GM21381 (cell line): ENCODE data around the gene LRRC63.
A peak's percentile ranks its signal among the peaks of the same experiment; 100 is the strongest.
"Not testable (repeated sequence)": the region's sequence is repeated elsewhere in the genome, so short reads cannot be mapped to it uniquely, and the experiment has no call there.

ENCODE experiments used
- ATAC-seq: cut with Tn5 transposase; IDR thresholded peaks from one replicate; pipeline ENCODE4 v1.9.1; 2021; ENCODE audit warnings: mild to moderate bottlenecking, moderate library complexity; ENCODE audit not compliant: unreplicated experiment

The LRRC63 gene, protein sequence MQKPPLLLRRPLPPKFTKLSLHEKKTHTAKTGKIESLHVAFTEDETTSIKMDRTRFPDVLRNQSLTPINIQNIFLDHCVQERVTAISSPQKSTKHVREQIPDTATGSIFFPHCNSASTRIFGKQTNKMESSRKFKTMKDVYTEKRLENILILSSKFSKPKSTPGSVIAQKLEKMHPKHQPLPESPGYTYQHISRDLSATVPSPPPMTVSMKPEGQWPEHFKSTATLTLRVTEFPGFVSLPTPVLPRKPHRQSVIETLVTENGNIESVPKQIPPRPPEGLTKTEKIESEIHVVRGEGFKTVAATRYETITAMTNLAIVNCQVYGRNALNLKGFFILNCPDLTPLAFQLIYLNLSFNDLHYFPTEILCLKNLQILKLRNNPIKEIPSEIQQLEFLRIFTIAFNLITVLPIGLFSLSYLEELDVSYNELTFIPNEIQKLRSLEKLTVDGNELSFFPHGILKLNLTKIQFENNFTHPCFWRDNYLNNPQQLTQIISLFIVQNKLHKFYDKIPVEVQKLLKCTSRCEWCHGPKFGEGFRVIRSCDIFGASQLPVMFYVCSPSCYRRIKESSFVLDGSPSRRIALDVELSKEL

DNA sequence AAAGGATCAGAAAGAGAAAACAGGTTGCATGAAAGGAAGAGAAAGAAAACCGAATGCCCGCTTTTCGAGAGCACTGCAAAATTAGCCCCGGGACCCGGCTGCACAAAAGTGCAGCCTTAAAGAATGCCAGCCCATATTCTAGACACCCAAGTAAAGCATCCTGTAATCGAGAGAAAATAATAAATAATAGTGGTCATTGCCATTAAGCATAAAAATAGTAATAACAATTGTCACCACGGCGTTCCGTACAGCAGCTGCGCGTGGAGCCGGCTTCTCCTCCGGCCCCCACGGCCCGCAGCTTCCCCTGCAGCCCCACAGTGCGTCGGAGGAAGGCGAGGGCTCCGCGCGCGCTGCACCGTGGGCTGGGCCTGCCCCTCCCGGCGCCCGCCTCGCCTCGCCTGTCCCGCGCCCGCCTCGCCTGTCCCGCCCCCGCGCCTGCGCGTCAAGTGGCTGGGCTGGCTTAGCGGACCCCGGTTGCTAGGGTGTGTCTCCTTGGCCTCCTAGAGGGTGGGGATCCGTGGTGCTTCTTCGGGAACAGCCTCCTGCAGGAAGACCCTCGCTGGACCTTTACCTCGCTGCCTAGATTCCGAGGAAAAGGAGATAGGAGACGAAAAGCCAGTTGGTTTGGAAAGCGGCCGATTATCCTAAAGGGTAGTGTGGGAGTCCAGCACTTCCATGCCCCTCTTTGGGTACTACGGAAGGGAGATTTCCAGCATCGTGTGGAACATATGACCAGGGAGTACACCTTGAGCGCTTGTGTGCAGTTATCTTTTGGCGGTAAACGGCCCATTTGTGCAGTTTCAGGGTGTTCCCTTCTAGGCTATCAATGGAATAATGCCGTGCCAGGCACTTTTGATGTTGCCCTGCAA is at the start of gene LRRC63:
Gene LRRC63 (plus strand): TSS at position 446 of the 869 bp plus-strand sequence. CDS start 1,107 bp downstream, outside the sequence.
- ATAC-seq: peak; percentile 94

GRCh38 chr13:46162741-46163140 is 49.0 kb upstream of the LRRC63 start:
- not testable (repeated sequence) for ATAC-seq

DNA sequence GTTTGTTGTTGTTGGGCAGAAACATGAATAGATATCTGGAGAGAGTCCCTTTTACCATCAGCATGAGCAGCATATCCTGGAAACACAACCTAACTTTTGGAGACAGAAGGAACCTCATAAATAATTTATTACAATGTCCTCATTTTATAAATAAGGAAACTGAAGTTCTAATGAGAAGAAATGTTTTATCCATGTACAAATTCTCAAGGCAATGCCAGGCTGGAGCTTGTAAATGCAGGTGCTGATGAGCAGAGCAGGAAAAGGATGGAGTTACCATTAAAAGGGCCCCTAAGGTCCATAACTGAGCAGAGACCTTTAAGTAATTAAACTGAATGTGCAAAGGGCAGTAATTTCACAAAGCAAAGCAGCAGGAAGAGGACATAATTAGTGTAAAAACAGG is 47.1 kb upstream of the LRRC63 start:
- no peak for ATAC-seq

DNA sequence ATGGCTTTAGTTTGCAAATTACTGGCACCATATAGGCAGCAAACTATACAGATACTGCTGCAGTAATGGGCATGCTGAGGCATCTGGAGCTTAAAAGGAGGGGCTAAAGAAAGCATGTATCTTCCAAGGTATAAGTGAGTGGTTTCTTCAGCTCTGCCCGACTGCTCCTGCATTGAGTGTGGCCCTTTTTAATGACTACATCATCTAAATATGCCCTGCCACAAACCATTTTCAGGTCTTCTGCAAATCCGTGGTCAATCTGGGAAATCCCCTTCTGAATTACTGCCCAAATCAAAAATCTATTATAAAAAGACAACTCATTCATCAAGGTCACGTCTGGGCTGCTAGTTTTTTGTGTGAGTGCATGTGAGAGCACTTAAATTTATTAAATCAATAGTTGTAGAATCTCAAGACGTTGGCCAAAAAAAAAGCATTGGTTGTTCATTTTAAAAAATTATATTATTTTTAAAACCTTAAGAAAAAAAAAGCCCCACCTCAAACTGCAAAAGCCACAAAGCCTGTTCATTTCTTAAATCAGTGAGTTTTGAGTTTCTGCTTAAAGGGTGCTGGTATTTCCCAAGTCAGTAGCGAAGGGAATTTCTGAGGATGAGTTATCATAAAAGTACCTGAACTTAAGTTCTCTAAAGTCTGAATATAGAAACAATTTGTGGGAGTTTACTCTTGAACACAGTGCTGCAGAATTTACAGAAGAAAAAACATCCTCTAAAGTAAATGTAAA is 46.1 kb upstream of the LRRC63 start:
- ATAC-seq: peak; percentile 35

- ATAC-seq: no peak
These were observed 45.5 kb upstream of the LRRC63 start for GRCh38 chr13:46166224-46166584.

- ATAC-seq: no peak
These were observed 44.6 kb upstream of the LRRC63 start for GRCh38 chr13:46166947-46167610.

DNA sequence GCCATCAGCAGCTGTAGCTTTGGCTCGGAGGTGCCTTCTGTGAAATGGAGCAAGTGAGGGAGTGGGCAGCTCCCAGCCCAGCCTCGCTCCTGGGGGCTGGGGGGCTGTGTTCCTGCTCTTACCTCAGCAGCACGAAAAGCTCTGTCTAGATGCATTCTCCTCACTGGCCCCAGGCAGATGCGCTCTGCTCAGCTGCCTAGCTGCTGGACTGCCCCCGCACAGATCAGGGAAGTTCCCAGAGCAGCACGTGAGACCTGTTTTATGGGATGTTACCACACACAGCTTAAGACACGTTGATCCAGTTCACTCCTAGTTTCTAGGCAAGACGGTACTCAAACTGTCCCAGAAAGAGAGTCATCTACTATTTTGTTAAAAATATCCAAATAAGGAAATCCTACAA is 43.4 kb upstream of the LRRC63 start:
- ATAC-seq: peak; percentile 31

DNA sequence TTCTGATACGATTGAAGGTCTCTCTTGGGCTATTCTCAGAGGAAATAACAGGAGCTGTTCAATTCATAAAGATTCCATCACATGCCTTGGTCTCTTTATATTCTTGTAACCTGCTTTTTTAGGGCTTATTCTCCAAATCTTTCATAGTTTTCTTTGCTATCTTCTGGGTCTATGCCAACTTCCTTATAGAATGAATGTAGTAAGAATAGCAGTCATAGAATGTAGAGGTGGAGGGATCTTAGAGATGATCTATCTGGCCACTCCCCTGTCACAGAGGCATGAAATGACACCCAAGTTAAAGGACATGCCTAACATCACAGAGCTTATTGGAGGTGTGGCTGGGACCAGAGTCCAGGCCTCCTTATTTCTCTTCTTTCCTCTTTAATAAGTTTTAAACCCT is 42.9 kb upstream of the LRRC63 start:
- no peak for ATAC-seq

- no peak for ATAC-seq
These were observed 42.0 kb upstream of the LRRC63 start for GRCh38 chr13:46169758-46170157.

GRCh38 chr13:46170268-46170667 is 41.5 kb upstream of the LRRC63 start:
- ATAC-seq: no peak

DNA sequence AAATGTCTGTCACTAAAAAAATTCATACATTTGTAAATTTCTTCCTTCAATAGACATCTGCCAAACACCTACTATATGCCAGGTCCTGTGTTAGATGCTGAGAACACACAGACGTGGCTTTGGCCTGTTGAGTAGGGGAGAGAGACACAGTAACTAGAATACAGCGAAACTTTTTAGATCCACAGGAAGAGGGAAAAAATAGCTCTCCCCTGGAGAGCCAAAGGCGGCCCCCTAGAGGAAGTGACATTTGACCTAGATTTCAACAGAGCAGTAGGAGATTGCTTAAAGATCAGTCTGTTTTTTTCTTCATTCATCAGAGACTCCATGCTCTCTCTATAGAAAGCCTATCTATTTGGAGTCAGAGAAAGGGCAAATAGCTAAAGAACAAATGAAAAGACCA is 41.0 kb upstream of the LRRC63 start:
- no peak for ATAC-seq

DNA sequence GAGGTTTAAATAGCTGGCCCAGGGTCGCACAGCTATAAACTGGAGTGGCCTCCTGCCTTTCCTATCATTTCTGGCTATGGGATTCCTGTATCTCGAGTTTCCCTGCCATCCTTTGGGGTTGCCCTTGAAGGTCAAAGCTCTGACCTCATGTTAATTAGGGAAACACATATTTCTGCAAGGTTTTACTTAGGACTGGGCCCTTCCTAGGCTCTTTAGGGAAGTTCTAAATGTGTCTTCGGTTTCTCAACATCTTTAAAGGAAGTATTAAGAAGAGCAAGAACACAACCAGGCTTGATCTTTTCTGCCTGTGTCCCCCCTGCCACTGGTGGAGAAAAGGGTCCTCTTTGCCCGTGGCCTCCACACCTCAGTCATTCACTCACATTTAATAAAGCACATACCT is 40.5 kb upstream of the LRRC63 start:
- ATAC-seq: no peak

- no peak for ATAC-seq
These were observed 40.0 kb upstream of the LRRC63 start for GRCh38 chr13:46171739-46172138.

DNA sequence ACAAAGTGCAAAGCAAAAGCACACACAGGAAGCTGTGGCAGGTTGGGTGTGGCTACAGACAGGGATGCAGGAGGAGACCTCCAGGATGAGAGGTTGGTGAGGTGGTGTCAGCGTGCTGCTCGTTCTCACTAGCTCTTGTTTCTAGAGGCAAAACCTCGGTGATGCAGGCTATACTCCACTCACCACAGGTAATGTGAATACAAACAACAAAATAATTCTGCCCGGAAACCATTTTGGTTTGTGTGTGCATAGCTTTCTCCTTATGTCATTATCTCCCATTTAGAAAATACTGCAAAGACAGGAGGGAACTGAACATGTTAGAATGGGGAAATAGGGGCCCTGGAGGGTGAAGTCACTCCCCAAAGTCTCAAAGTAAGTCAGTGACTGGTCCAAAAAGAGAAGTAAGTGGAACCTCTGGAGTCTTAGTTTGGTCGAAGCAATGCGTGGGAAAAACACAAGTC is 39.2 kb upstream of the LRRC63 start:
- no peak for ATAC-seq

DNA sequence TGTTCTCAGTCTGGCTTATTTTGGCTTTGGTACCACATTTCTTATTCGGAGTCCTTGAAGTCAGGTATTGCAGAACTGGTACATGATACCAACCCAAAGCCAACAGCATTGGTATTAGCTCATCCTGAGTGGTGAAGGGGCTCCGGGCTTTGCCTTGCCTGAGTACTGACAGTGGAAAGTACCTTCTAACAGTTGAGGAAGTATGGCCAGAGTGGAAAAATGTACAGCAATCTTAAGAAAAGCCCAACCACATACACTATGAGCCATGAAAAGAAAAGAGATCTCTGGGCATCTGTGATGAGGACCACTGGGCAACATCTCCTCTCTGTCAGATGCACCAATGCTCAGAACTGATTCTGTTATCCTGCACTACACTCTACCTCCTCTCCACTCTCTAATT is 38.1 kb upstream of the LRRC63 start:
- ATAC-seq: peak; percentile 26

- ATAC-seq: no peak
These were observed 35.0 kb upstream of the LRRC63 start for GRCh38 chr13:46176756-46177155.

GRCh38 chr13:46178143-46178542 is 33.6 kb upstream of the LRRC63 start:
- no peak for ATAC-seq

DNA sequence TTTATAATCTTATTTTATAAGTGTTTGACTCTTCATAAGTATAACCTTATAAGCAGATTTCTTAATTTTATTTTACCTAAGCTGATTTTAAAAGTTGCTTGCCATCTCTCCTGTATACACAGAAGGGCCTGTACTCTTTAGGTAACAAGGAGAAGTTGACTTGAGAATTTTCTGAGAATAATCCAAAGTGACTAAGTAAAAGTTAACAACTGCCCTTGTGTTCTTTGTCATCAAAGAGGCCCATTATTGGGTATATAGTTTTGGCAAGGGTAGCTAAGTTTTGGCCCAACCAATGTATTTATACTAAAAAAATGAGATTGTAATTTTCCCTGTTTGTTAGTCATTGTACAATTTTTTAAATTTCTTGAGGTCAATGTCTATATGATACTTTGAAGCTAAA is 32.9 kb upstream of the LRRC63 start:
- no peak for ATAC-seq

DNA sequence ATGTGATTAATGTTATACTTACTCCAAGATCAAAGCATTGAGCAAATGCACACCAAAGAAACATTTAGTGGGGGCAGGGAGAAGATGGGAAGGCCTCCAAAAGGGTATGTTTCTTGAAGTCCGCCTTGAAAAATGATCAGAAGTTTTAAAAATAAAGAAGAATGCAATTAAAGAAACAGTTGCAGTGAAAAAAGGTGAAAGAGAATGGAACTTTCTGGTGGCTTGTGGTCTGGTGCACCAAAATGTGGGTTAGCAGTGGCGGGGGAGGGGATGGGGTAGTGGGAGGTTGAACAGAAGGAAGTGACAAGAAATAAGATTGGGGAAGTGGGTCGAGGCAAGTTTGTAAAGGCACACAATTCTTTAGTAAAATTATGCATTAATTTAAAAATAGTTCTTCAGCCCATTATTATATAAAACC is 32.2 kb upstream of the LRRC63 start:
- ATAC-seq: no peak
